HEK293 (cell line): Measurements from ENCODE around the gene PLSCR3.

Experiments
- CTCF ChIA-PET: fragments of 350-600 bp; formaldehyde crosslinking; extraction: SDS; loops from one replicate; lab custom pipeline; 2021; ENCODE audit warnings: antibody characterized with exemption; lab: Yijun Ruan, JAX
- POLR2A ChIA-PET: fragments of 300-600 bp; formaldehyde crosslinking; extraction: SDS; loops from one replicate; lab custom pipeline; 2020; ENCODE audit warnings: antibody characterized with exemption, inconsistent platforms; lab: Yijun Ruan, JAX
- H3K27ac ChIP-seq: fragments of 200-500 bp; sonication (Bioruptor generic); 2 replicates; pipeline ENCODE4 v1.5.1; 2014; ENCODE audit warnings: low read depth, low read length, control low read depth, inconsistent platforms; ENCODE audit errors: extremely low read depth
- H3K36me3 ChIP-seq, 2 experiments: fragments of 200-500 bp in 1 of 2; sonication (Bioruptor generic) in 1 of 2; 1 replicate in 1 of 2; 2 replicates in 1 of 2; pipeline ENCODE4 v1.5.1; 2014 to 2017; ENCODE audit warnings: inconsistent platforms in 2 of 2, low read length in 2 of 2; ENCODE audit not compliant: control insufficient read depth in 2 of 2, insufficient read depth in 1 of 2
- H3K4me1 ChIP-seq: fragments of 200-500 bp; sonication (Bioruptor generic); 2 replicates; pipeline ENCODE4 v1.5.1; 2014; ENCODE audit warnings: mild to moderate bottlenecking, low read length, inconsistent platforms; ENCODE audit not compliant: control insufficient read depth, insufficient read depth
- H3K4me3 ChIP-seq: 2 replicates; pipeline ENCODE4 v1.5.1; 2011; ENCODE audit warnings: low read depth, mild to moderate bottlenecking, control low read depth, low read length, moderate library complexity
- H3K9me3 ChIP-seq: fragments of 200-500 bp; sonication (Bioruptor generic); 2 replicates; pipeline ENCODE4 v1.5.1; 2014; ENCODE audit warnings: low read depth, low read length, inconsistent platforms; ENCODE audit not compliant: control insufficient read depth, insufficient read depth
- BCL11A ChIP-seq: fragments of 450-650 bp; formaldehyde crosslinking; IDR thresholded peaks from 2 replicates; pipeline ENCODE4 v1.5.1; 2016; ENCODE audit warnings: low read depth, missing biosample characterization, missing genetic modification characterization
- BCL6B ChIP-seq: fragments of 450-650 bp; formaldehyde crosslinking; IDR thresholded peaks from 2 replicates; pipeline ENCODE4 v1.5.1; 2017; ENCODE audit warnings: missing biosample characterization, missing genetic modification characterization
- CTCF ChIP-seq: fragments of 450-650 bp; formaldehyde crosslinking; IDR thresholded peaks from 2 replicates; pipeline ENCODE4 v1.5.1; 2016; ENCODE audit warnings: missing biosample characterization, missing genetic modification characterization
- GLIS1 ChIP-seq: fragments of 450-650 bp; formaldehyde crosslinking; IDR thresholded peaks from 2 replicates; pipeline ENCODE4 v1.5.1; 2016; ENCODE audit warnings: missing biosample characterization, missing genetic modification characterization
- HOXA7 ChIP-seq: sonication (generic); formaldehyde crosslinking; IDR thresholded peaks from 2 replicates; pipeline ENCODE4 v1.8.1; 2022; ENCODE audit warnings: missing genetic modification reagents, borderline replicate concordance
- OVOL3 ChIP-seq: fragments of 450-650 bp; formaldehyde crosslinking; IDR thresholded peaks from 2 replicates; pipeline ENCODE4 v1.5.1; 2016; ENCODE audit warnings: missing biosample characterization, missing genetic modification characterization
- REPIN1 ChIP-seq: fragments of 450-650 bp; formaldehyde crosslinking; IDR thresholded peaks from 2 replicates; pipeline ENCODE4 v1.5.1; 2017; ENCODE audit warnings: missing biosample characterization, missing genetic modification characterization, low read depth
- REST ChIP-seq: fragments of 450-650 bp; formaldehyde crosslinking; IDR thresholded peaks from 2 replicates; pipeline ENCODE4 v1.5.1; 2016; ENCODE audit warnings: missing biosample characterization, missing genetic modification characterization
- SCRT2 ChIP-seq: fragments of 450-650 bp; formaldehyde crosslinking; IDR thresholded peaks from 2 replicates; pipeline ENCODE4 v1.5.1; 2016; ENCODE audit warnings: missing biosample characterization, missing genetic modification characterization
- ZFP69B ChIP-seq: fragments of 450-650 bp; formaldehyde crosslinking; IDR thresholded peaks from 2 replicates; pipeline ENCODE4 v1.5.1; 2016; ENCODE audit warnings: missing biosample characterization, missing genetic modification characterization
- ZNF121 ChIP-seq: fragments of 450-650 bp; formaldehyde crosslinking; IDR thresholded peaks from 2 replicates; pipeline ENCODE4 v1.5.1; 2016; ENCODE audit warnings: missing biosample characterization, missing genetic modification characterization
- ZNF398 ChIP-seq: fragments of 450-650 bp; formaldehyde crosslinking; IDR thresholded peaks from 2 replicates; pipeline ENCODE4 v1.5.1; 2017; ENCODE audit warnings: missing biosample characterization, missing genetic modification characterization
- ZNF621 ChIP-seq: fragments of 450-650 bp; formaldehyde crosslinking; IDR thresholded peaks from 2 replicates; pipeline ENCODE4 v1.5.1; 2017; ENCODE audit warnings: missing biosample characterization, missing genetic modification characterization
- ZNF623 ChIP-seq: fragments of 450-650 bp; formaldehyde crosslinking; IDR thresholded peaks from 2 replicates; pipeline ENCODE4 v1.5.1; 2016; ENCODE audit warnings: missing biosample characterization, missing genetic modification characterization
- ZNF677 ChIP-seq: fragments of 450-650 bp; IDR thresholded peaks from 2 replicates; pipeline ENCODE4 v1.5.0; 2018; ENCODE audit warnings: missing biosample characterization, mild to moderate bottlenecking, missing genetic modification characterization, moderate library complexity
- ZNF776 ChIP-seq: fragments of 450-650 bp; formaldehyde crosslinking; IDR thresholded peaks from 2 replicates; pipeline ENCODE4 v1.5.0; 2017; ENCODE audit warnings: missing biosample characterization, missing genetic modification characterization, borderline replicate concordance
- ZSCAN18 ChIP-seq: fragments of 450-650 bp; formaldehyde crosslinking; IDR thresholded peaks from 2 replicates; pipeline ENCODE4 v1.5.1; 2016; ENCODE audit warnings: missing biosample characterization, missing genetic modification characterization

Gene PLSCR3

GRCh38 chr17:7403043-7403726 is 8.9 kb upstream of the PLSCR3 start (continued):
- no peak for TF ChIP-seq ZSCAN18 (tag by site-specific recombination)
- TF ChIP-seq REST (tag by site-specific recombination), result no peak
- no peak for TF ChIP-seq ZNF623
- no peak for TF ChIP-seq SCRT2 (tag by site-specific recombination)
- no peak for TF ChIP-seq ZNF776
- no peak for TF ChIP-seq ZNF677 (tag by site-specific recombination)
- TF ChIP-seq, all 188 proteins: peak for 11

GRCh38 chr17:7398612-7399011 is 4.3 kb upstream of the PLSCR3 start:
- TF ChIP-seq ZNF398 (tag by site-specific recombination) (no peak), GLIS1 (no peak), HOXA7 (CRISPR knock-in tag) (no peak), BCL6B (tag by site-specific recombination) (no peak), ZNF621 (tag by site-specific recombination) (no peak), ZFP69B (tag by site-specific recombination) (no peak), REPIN1 (tag by site-specific recombination) (no peak), ZNF121 (peak; percentile 97)
- Histone ChIP-seq H3K27ac (no peak overlapping the region), H3K4me1 (peaks cover 7% of the 10 kb centered on the region), H3K9me3 (no peaks in the 10 kb centered on the region), H3K4me3 (no peak overlapping the region), H3K36me3 (peaks cover 6 to 7% of the 10 kb centered on the region in 2 experiments; a peak in 2 of 3 replicates)
- CTCF ChIA-PET, result interaction anchor here (1.1 to 2.9 kb wide), 4 partner anchors 18 to 162 kb away, joined by 3 to 12 read pairs (median 4); partner anchors contain the start of gene TMEM95
- POLR2A ChIA-PET, result interaction anchor here (1.1 to 1.5 kb wide), 5 partner anchors 11 to 43 kb away, joined by 3 to 7 read pairs (median 3); partner anchors contain the start of gene TMEM95

GRCh38 chr17:7396147-7396546 is 1.8 kb upstream of the PLSCR3 start:
- H3K27ac ChIP-seq, result no peak overlapping the region

More at GRCh38 chr17:7396147-7396546, 1.8 kb upstream of the PLSCR3 start:
- CTCF ChIA-PET, result interaction anchor here (0.7 to 1.3 kb wide), 3 partner anchors 41 to 145 kb away, joined by 3 to 6 read pairs (median 4); partner anchors contain the start of gene CHRNB1
- no peak overlapping the region for H3K4me3 ChIP-seq
- TF ChIP-seq ZNF623, result peak; percentile 42; the same call in 1 of the 2 replicates
- peak; percentile 28; the same call in 1 of the 2 replicates for TF ChIP-seq CTCF
- TF ChIP-seq BCL11A (tag by site-specific recombination), result 0 out of 2 replicates have a peak, but pooled peaks have one; percentile 13
- TF ChIP-seq OVOL3 (tag by site-specific recombination), result no peak
- TF ChIP-seq, all 188 proteins: peak for 3
- Histone ChIP-seq H3K9me3 (no peaks in the 10 kb centered on the region), H3K4me1 (peaks cover 3% of the 10 kb centered on the region), H3K36me3 (peaks cover 0 to 14% of the 10 kb centered on the region in 2 experiments; a peak in 2 of 3 replicates)
- POLR2A ChIA-PET, result interaction anchor here (0.9 to 3.4 kb wide), 2 partner anchors 7 to 164 kb away, joined by 3 to 67 read pairs; partner anchors contain the start of gene TMEM256
